Subcutaneous adipose tissue (tissue), 4 donors: ENCODE measurements around the gene ARHGEF28. TPM values are rescaled to one million over a fixed set of nuclear protein-coding genes. Genes with fewer than 3 reads are reported as not detected.

ENCODE experiments used
- CTCF ChIP-seq: fragments of 450-650 bp; IDR thresholded peaks from one replicate; pipeline ENCODE4 v1.5.1; 2016; ENCODE audit warnings: low read depth, mild to moderate bottlenecking, control low read depth, antibody characterized with exemption, moderate library complexity
- total RNA-seq, 4 donors: library from RNA; depleted of rRNA; stranded (reverse); fragments of >200 nt; gene quantifications; one replicate each; pipeline ENCODE4 v1.1.0, GENCODE V29; 2016

ARHGEF28 gene
- total RNA-seq, 4 donors from 2014 or later: 9.9 to 46.3 (median 17.3) TPM

- TF ChIP-seq CTCF: no peak
Observed at GRCh38 chr5:73958037-73958436, 332.0 kb downstream of the ARHGEF28 start.

- no peak for TF ChIP-seq CTCF
Observed at GRCh38 chr5:73960023-73960422, 334.0 kb downstream of the ARHGEF28 start.

GRCh38 chr5:73960426-73960825 is 334.4 kb downstream of the ARHGEF28 start:
- TF ChIP-seq CTCF: no peak

- TF ChIP-seq CTCF: no peak
Observed at GRCh38 chr5:73962801-73963425, 336.9 kb downstream of the ARHGEF28 start.

- no peak for TF ChIP-seq CTCF
Observed at GRCh38 chr5:73964352-73964865, 338.4 kb downstream of the ARHGEF28 start.

GRCh38 chr5:73966451-73966850 is 340.5 kb downstream of the ARHGEF28 start:
- TF ChIP-seq CTCF: no peak

GRCh38 chr5:73967347-73967746 is 341.4 kb downstream of the ARHGEF28 start:
- TF ChIP-seq CTCF: no peak
